ENCODE results near the gene FHIT.

DNA sequence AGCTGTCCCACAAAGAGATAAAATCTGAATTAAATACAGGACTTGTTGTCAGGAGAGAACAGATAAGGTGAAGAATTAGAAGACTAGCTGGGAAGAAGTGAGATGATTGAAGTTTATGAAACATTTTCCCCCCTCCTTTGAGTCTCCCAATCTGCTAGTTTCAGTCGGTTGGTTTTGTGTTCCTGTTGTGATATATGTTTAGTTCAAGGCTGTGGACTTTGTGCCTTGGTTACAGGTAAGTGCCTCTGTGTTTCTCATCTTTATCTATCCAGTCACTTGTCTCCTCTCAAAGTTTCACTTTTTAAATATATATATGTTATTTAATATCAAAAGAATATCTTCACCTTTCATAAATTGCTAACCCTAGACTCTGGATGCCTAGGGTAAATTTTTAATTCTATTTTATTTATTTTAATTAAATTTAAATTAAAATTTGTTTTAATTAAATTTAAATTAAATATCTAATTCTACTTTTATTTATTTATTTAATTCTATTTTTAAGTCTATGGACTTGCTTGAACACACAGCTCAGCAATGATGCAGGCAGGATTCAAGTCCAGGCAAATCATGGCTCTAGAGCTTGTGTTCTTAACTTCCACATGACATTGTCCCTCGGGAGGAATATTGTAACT lies 190.0 kb downstream of the FHIT start:
- TF ChIP-seq RAD21 (IDR thresholded peaks at IDR 0.05; ENCODE audit: insufficient read depth, low read depth, low read length): no peak
- TF ChIP-seq, protein P1, sequence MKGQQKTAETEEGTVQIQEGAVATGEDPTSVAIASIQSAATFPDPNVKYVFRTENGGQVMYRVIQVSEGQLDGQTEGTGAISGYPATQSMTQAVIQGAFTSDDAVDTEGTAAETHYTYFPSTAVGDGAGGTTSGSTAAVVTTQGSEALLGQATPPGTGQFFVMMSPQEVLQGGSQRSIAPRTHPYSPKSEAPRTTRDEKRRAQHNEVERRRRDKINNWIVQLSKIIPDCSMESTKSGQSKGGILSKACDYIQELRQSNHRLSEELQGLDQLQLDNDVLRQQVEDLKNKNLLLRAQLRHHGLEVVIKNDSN (IDR thresholded peaks at IDR 0.05; ENCODE audit: borderline replicate concordance, extremely low read length, insufficient read depth, low read depth, low read length): no peak
